GM18499 (cell line): ENCODE measurements around the gene BRCA2.
"Not testable (repeated sequence)": the region's sequence is repeated elsewhere in the genome, so short reads cannot be mapped to it uniquely, and the experiment has no call there.

ENCODE experiments used
- ATAC-seq: cut with Tn5 transposase; IDR thresholded peaks from one replicate; pipeline ENCODE4 v1.9.1; 2021; ENCODE audit warnings: moderate number of reproducible peaks; ENCODE audit not compliant: insufficient read depth, unreplicated experiment

Gene BRCA2

DNA sequence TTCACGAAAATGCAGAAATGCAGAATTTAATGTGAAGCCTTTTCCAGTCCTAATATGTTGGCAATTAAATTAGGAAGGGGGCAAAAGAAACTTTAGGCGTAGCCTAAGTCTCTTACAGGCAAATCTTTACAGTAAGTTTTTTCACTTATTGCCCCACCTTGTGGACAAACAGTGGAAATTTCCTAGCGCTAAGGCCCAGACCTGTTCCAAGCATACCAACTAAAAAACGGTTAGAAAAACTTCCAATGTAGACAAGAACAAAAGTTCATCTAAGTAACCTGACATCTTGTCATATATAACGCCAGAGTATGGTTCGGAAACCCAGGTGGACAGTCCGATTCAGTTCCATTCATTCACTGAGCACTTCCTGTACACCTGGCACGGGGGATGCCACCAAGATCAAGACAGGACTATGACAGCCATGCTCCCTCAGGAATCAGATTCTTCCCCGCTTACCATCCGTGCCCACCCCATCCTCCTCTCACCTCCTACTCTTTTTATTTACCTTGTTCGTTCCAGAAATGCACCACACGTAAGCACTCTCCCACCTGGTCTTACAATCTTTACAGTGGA lies 5.1 kb upstream of the BRCA2 start:
- no peak for ATAC-seq

GRCh38 chr13:32311188-32311897 lies 4.0 kb upstream of the BRCA2 start:
- ATAC-seq: no peak

- ATAC-seq: peak; percentile 19
Measured at GRCh38 chr13:32314271-32315237, 754 bp upstream of the BRCA2 start.

DNA sequence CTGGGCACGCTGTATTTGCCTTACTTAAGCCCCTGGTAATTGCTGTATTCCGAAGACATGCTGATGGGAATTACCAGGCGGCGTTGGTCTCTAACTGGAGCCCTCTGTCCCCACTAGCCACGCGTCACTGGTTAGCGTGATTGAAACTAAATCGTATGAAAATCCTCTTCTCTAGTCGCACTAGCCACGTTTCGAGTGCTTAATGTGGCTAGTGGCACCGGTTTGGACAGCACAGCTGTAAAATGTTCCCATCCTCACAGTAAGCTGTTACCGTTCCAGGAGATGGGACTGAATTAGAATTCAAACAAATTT lies 676 bp downstream of the BRCA2 start:
- peak; percentile 30 for ATAC-seq

GRCh38 chr13:32316501-32316900 lies 1.2 kb downstream of the BRCA2 start:
- ATAC-seq: no peak

DNA sequence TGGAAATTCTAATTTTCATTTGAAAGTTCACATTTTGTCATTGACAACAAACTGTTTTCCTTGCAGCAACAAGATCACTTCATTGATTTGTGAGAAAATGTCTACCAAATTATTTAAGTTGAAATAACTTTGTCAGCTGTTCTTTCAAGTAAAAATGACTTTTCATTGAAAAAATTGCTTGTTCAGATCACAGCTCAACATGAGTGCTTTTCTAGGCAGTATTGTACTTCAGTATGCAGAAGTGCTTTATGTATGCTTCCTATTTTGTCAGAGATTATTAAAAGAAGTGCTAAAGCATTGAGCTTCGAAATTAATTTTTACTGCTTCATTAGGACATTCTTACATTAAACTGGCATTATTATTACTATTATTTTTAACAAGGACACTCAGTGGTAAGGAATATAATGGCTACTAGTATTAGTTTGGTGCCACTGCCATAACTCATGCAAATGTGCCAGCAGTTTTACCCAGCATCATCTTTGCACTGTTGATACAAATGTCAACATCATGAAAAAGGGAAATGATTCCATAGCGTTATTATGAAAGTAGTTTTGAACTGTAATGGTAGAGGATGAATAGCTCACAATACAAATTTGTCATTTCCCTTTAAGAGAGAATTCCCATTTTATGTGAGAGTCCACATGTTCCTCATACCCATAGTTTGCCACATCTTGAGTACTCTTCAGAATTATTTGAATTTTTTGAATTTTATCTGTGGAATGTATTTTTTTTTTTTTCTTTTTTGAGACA lies 2.6 kb downstream of the BRCA2 start:
- ATAC-seq: no peak

DNA sequence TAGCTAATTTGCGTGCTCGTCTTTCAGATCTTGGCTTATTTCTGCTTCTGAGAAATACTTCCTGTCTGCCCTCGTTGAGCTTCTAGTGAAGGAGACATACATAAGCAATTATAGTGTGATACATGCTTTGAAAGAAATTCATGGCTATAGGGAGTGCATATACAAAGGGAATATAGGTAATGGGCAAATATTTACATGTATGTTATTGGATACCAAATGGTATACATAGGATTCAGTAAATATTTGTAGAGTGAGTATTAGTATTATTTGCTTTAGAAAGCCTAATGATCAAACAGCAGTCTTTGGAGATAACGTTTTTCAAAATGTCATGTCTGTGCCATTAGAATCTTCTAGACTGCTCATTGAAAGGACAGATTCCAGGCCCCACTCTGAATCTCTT lies 5.2 kb downstream of the BRCA2 start:
- ATAC-seq: no peak

GRCh38 chr13:32323912-32324311 lies 8.6 kb downstream of the BRCA2 start:
- ATAC-seq: no peak

- no peak for ATAC-seq
Measured at GRCh38 chr13:32330441-32330840, 15.1 kb downstream of the BRCA2 start.

- no peak for ATAC-seq
Measured at GRCh38 chr13:32334671-32335070, 19.4 kb downstream of the BRCA2 start.

DNA sequence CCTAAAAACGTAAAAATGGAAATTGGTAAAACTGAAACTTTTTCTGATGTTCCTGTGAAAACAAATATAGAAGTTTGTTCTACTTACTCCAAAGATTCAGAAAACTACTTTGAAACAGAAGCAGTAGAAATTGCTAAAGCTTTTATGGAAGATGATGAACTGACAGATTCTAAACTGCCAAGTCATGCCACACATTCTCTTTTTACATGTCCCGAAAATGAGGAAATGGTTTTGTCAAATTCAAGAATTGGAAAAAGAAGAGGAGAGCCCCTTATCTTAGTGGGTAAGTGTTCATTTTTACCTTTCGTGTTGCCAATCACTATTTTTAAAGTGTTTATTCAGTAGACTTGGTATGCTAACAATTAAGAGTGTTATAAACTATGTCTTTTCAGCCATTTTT lies 25.6 kb downstream of the BRCA2 start:
- no peak for ATAC-seq

GRCh38 chr13:32347651-32348050 lies 32.3 kb downstream of the BRCA2 start:
- ATAC-seq: no peak

- ATAC-seq: not testable (repeated sequence)
Measured at GRCh38 chr13:32350839-32351441, 35.6 kb downstream of the BRCA2 start.

- ATAC-seq: no peak
Measured at GRCh38 chr13:32354040-32354439, 38.7 kb downstream of the BRCA2 start.

DNA sequence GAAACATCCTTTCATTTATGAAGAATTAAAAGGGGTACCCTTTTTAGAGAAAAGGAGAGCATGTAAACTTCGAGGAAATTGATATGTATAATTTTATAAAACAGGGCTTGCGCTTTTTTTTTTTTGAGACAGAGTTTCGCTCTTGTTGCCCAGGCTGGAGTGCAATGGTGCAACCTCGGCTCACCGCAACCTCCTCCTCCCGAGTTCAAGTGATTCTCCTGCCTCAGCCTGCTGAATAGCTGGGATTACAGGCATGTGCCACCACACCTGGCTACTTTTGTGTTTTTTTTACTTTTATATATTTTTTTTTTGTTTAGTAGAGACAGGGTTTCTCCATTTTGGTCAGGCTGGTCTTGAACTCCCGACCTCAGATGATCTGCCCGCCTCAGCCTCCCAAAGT lies 40.6 kb downstream of the BRCA2 start:
- ATAC-seq: not testable (repeated sequence)

DNA sequence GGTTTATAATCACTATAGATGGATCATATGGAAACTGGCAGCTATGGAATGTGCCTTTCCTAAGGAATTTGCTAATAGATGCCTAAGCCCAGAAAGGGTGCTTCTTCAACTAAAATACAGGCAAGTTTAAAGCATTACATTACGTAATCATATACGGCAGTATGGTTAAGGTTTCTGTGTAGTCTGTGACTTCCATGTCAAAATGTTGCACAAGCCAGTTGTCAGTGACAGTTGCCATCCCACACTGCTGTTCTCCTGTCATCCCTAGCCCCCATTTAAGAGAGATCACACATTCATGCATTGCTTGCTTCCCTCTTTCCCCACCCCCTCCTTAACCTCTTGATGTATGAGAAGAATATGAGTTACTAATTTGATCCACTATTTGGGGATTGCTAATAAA lies 47.3 kb downstream of the BRCA2 start:
- ATAC-seq: no peak

DNA sequence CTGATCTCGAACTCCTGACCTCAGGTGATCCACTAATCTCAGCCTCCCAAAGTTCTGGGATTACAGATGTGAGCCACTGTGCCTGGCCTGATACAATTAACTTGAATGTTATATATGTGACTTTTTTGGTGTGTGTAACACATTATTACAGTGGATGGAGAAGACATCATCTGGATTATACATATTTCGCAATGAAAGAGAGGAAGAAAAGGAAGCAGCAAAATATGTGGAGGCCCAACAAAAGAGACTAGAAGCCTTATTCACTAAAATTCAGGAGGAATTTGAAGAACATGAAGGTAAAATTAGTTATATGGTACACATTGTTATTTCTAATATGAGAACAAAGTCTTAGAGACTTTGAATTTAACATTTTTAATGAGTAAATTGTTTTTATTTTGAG lies 55.5 kb downstream of the BRCA2 start:
- no peak for ATAC-seq

GRCh38 chr13:32376642-32377415 lies 61.5 kb downstream of the BRCA2 start:
- no peak for ATAC-seq

GRCh38 chr13:32378012-32378411 lies 62.7 kb downstream of the BRCA2 start:
- ATAC-seq: no peak
